ENCODE data around the gene MEI1. TPM values are rescaled to one million over a fixed set of nuclear protein-coding genes. Genes with fewer than 3 reads are reported as not detected.

MEI1 gene
- total RNA-seq, 1 experiment from 2014 or later: 0.18 TPM

- Histone ChIP-seq H3K27me3 (ENCODE audit: control insufficient read depth, insufficient read depth, low read length) (no peaks in the 10 kb centered on the region), H3K36me3 (ENCODE audit: control insufficient read depth, insufficient read depth, low read length) (no peaks in the 10 kb centered on the region), H3K9me3 (ENCODE audit: control insufficient read depth, insufficient read depth, low read depth, low read length) (no peaks in the 10 kb centered on the region), H3K4me3 (ENCODE audit: low read depth in 2 of 2, low read length in 2 of 2) (no peak overlapping the region), H3K27ac (ENCODE audit: low read length) (no peak overlapping the region), H3K4me1 (ENCODE audit: control insufficient read depth, insufficient read depth, low read length) (no peaks in the 10 kb centered on the region)
- BruUV-seq (replicated peaks): no TSS peak
- TF ChIP-seq POLR2AphosphoS5 (IDR thresholded peaks at IDR 0.05; ENCODE audit: low read depth, low read length) (no peak), TCF7L2 (IDR thresholded peaks at IDR 0.05; ENCODE audit: low read depth, low read length) (no peak), REST (IDR thresholded peaks at IDR 0.05; ENCODE audit: insufficient read depth in 1 of 2, low read depth in 2 of 2, low read length in 1 of 2) (no peak), CTCF (IDR thresholded peaks at IDR 0.05) (no peak), SIN3A (IDR thresholded peaks at IDR 0.05; ENCODE audit: borderline replicate concordance, insufficient read depth, low read depth, low read length) (no peak)
- ChIA-PET CTCF (no interaction called here), POLR2A (no interaction called here)
- DNase-seq (ENCODE audit: low read depth, low spot score) (no peak), ATAC-seq (no peak)
- intact Hi-C loops (cut with micrococcal nuclease; ENCODE audit: unreplicated experiment) (no loop called here), in situ Hi-C loops (cut with HindIII; ENCODE audit: low pct_unique_long_range_greater_than_20kb, low sequenced_read_pairs) (no loop called here)
These were observed 124.5 kb downstream of the MEI1 start for GRCh38 chr22:41823797-41824196.

- no peak for DNase-seq (ENCODE audit: low read depth, low spot score)
- intact Hi-C loops (cut with micrococcal nuclease; ENCODE audit: unreplicated experiment) (no loop called here), in situ Hi-C loops (cut with HindIII; ENCODE audit: low pct_unique_long_range_greater_than_20kb, low sequenced_read_pairs) (no loop called here)
- ChIA-PET POLR2A (no interaction called here), CTCF (no interaction called here)
- BruUV-seq (replicated peaks): no TSS peak
- Histone ChIP-seq H3K9me3 (ENCODE audit: control insufficient read depth, insufficient read depth, low read depth, low read length) (no peaks in the 10 kb centered on the region), H3K4me3 (ENCODE audit: low read depth in 2 of 2, low read length in 2 of 2) (no peak overlapping the region), H3K27me3 (ENCODE audit: control insufficient read depth, insufficient read depth, low read length) (no peaks in the 10 kb centered on the region), H3K4me1 (ENCODE audit: control insufficient read depth, insufficient read depth, low read length) (no peaks in the 10 kb centered on the region), H3K27ac (ENCODE audit: low read length) (no peak overlapping the region), H3K36me3 (ENCODE audit: control insufficient read depth, insufficient read depth, low read length) (no peaks in the 10 kb centered on the region)
- no peak for ATAC-seq
- no peak for TF ChIP-seq TCF7L2 (IDR thresholded peaks at IDR 0.05; ENCODE audit: low read depth, low read length)
- no peak for TF ChIP-seq SIN3A (IDR thresholded peaks at IDR 0.05; ENCODE audit: borderline replicate concordance, insufficient read depth, low read depth, low read length)
- TF ChIP-seq POLR2AphosphoS5 (IDR thresholded peaks at IDR 0.05; ENCODE audit: low read depth, low read length): no peak
- TF ChIP-seq REST (IDR thresholded peaks at IDR 0.05; ENCODE audit: insufficient read depth in 1 of 2, low read depth in 2 of 2, low read length in 1 of 2): no peak
These were observed 126.1 kb downstream of the MEI1 start for GRCh38 chr22:41825376-41825775.

Measured in Panc1 (cell line).